Measurements from ENCODE around the gene ATP9B. TPM values are rescaled to one million over a fixed set of nuclear protein-coding genes. Genes with fewer than 3 reads are reported as not detected.

ATP9B gene
- total RNA-seq, 1 donor from 2014 or later = 52.0 TPM

- no peak for DNase-seq (ENCODE audit: low spot score in 2 of 2, unreplicated experiment in 2 of 2)
- H3K4me1 Mint-ChIP-seq = no peaks in the 10 kb centered on the region
- no peak overlapping the region for H3K4me3 Mint-ChIP-seq
- no peaks in the 10 kb centered on the region for H3K9me3 Mint-ChIP-seq
- peaks cover 18% of the 10 kb centered on the region for H3K36me3 Mint-ChIP-seq
- H3K27ac Mint-ChIP-seq = no peak overlapping the region
- TF ChIP-seq, protein P1, sequence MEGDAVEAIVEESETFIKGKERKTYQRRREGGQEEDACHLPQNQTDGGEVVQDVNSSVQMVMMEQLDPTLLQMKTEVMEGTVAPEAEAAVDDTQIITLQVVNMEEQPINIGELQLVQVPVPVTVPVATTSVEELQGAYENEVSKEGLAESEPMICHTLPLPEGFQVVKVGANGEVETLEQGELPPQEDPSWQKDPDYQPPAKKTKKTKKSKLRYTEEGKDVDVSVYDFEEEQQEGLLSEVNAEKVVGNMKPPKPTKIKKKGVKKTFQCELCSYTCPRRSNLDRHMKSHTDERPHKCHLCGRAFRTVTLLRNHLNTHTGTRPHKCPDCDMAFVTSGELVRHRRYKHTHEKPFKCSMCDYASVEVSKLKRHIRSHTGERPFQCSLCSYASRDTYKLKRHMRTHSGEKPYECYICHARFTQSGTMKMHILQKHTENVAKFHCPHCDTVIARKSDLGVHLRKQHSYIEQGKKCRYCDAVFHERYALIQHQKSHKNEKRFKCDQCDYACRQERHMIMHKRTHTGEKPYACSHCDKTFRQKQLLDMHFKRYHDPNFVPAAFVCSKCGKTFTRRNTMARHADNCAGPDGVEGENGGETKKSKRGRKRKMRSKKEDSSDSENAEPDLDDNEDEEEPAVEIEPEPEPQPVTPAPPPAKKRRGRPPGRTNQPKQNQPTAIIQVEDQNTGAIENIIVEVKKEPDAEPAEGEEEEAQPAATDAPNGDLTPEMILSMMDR (IDR thresholded peaks at IDR 0.05; ENCODE audit: unreplicated experiment) = no peak
- no peaks in the 10 kb centered on the region for H3K27me3 Mint-ChIP-seq (ENCODE audit: low read depth)
Measured at GRCh38 chr18:79117788-79118187, 48.6 kb downstream of the ATP9B start.

- H3K27ac Mint-ChIP-seq = no peak overlapping the region
- TF ChIP-seq, protein P1 (IDR thresholded peaks at IDR 0.05; ENCODE audit: unreplicated experiment) = no peak
- H3K36me3 Mint-ChIP-seq = peaks cover 23% of the 10 kb centered on the region
- H3K9me3 Mint-ChIP-seq = no peaks in the 10 kb centered on the region
- no peak overlapping the region for H3K4me3 Mint-ChIP-seq
- no peaks in the 10 kb centered on the region for H3K4me1 Mint-ChIP-seq
- no peak for DNase-seq (ENCODE audit: low spot score in 2 of 2, unreplicated experiment in 2 of 2)
- no peaks in the 10 kb centered on the region for H3K27me3 Mint-ChIP-seq (ENCODE audit: low read depth)
Measured at GRCh38 chr18:79118797-79119196, 49.6 kb downstream of the ATP9B start.

- Mint-ChIP-seq H3K36me3 (peaks cover 18% of the 10 kb centered on the region), H3K27ac (no peak overlapping the region), H3K4me1 (no peaks in the 10 kb centered on the region), H3K27me3 (ENCODE audit: low read depth) (no peaks in the 10 kb centered on the region), H3K4me3 (no peak overlapping the region), H3K9me3 (no peaks in the 10 kb centered on the region)
- DNase-seq (ENCODE audit: low spot score in 2 of 2, unreplicated experiment in 2 of 2) = no peak
- TF ChIP-seq, protein P1 (IDR thresholded peaks at IDR 0.05; ENCODE audit: unreplicated experiment) = no peak
Measured at GRCh38 chr18:79121746-79122474, 52.7 kb downstream of the ATP9B start.

DNA sequence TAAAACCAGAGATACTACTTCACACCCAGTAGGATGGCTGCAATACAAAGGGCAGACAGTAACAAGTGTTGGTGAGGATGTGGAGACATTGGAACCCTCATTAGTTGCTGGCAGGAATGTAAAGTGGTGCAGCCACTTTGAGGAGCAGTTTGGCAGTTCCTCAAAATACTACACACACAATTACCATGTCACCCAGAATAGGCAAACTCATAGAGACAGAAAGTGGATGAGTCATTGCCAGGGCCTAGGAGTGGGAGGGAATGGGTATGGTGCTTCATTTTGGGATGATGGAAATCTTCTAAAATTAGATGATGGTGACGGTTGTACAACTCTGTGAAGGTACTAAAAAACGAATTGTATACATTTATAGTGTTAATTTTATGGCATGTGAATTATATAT is 54.8 kb downstream of the ATP9B start:
- Mint-ChIP-seq H3K9me3 (no peaks in the 10 kb centered on the region), H3K27me3 (ENCODE audit: low read depth) (no peaks in the 10 kb centered on the region), H3K27ac (no peak overlapping the region), H3K4me1 (no peaks in the 10 kb centered on the region), H3K4me3 (no peak overlapping the region), H3K36me3 (peaks cover 19% of the 10 kb centered on the region)
- no peak for DNase-seq (ENCODE audit: low spot score in 2 of 2, unreplicated experiment in 2 of 2)
- TF ChIP-seq, protein P1 (IDR thresholded peaks at IDR 0.05; ENCODE audit: unreplicated experiment) = no peak

DNA sequence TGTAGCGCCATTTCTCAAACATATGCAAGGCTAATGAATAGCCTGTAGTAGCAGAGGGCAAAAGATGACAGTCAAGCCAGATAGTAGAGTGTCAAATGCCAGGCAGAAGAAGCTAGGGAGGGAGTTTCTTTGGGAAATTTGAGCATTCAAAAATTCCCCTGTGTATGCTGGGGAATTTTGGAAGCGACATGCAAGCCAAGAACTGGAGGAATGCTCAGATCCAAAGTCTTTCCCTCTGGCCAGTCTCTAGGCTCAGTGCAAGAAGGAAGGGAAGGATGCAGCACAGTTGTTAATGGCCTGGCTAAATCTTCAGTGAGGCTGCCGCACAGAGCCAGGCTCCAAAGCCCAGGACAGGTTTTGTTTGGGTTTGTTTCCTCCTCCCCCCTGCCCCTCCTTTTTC is 59.9 kb downstream of the ATP9B start:
- Mint-ChIP-seq H3K4me1 (no peaks in the 10 kb centered on the region), H3K4me3 (no peak overlapping the region), H3K9me3 (no peaks in the 10 kb centered on the region), H3K36me3 (peaks cover 22% of the 10 kb centered on the region), H3K27me3 (ENCODE audit: low read depth) (no peaks in the 10 kb centered on the region), H3K27ac (no peak overlapping the region)
- no peak for DNase-seq (ENCODE audit: low spot score in 2 of 2, unreplicated experiment in 2 of 2)
- TF ChIP-seq, protein P1 (IDR thresholded peaks at IDR 0.05; ENCODE audit: unreplicated experiment) = no peak
